Liver (tissue), 9 donors: ENCODE measurements around the gene FAM170B. TPM values are rescaled to one million over a fixed set of nuclear protein-coding genes. Genes with fewer than 3 reads are reported as not detected.

Source experiments
- DNase-seq: peaks from one replicate; pipeline ENCODE4 v3.0.0-alpha.2; 2017; ENCODE audit warnings: low spot score
- H3K27ac ChIP-seq, 2 donors: one replicate each; pipeline ENCODE4 v1.7.0; 2013; ENCODE audit warnings: inconsistent platforms in 2 of 2, low read length in 2 of 2, control low read depth in 1 of 2, low read depth in 1 of 2, mild to moderate bottlenecking in 1 of 2
- H3K27me3 ChIP-seq, 4 donors: one replicate each; pipeline versions ENCODE4 v1.6.1 to v1.7.0; 2013; ENCODE audit warnings: low read length in 3 of 4, inconsistent platforms in 1 of 4, mild to moderate bottlenecking in 1 of 4, moderate library complexity in 1 of 4; ENCODE audit not compliant: control insufficient read depth in 4 of 4, insufficient read depth in 4 of 4
- H3K36me3 ChIP-seq, 4 donors: one replicate each; pipeline versions ENCODE4 v1.6.1 to v1.7.0; 2013; ENCODE audit warnings: low read length in 3 of 4, mild to moderate bottlenecking in 3 of 4, low read depth in 1 of 4, moderate library complexity in 1 of 4; ENCODE audit not compliant: control insufficient read depth in 4 of 4, insufficient read depth in 3 of 4
- H3K4me1 ChIP-seq, 4 donors: one replicate each; pipeline versions ENCODE4 v1.6.1 to v1.7.0; 2013; ENCODE audit warnings: low read length in 3 of 4, mild to moderate bottlenecking in 3 of 4, moderate library complexity in 1 of 4; ENCODE audit not compliant: control insufficient read depth in 4 of 4, insufficient read depth in 4 of 4
- H3K4me3 ChIP-seq, 3 donors: one replicate each; pipeline versions ENCODE4 v1.6.1 to v1.7.0; 2013; ENCODE audit warnings: low read length in 3 of 3, control low read depth in 1 of 3, low read depth in 1 of 3, mild to moderate bottlenecking in 1 of 3
- H3K9ac ChIP-seq, 2 donors: one replicate each; pipeline ENCODE4 v1.7.0; 2013; ENCODE audit warnings: low read length in 2 of 2, mild to moderate bottlenecking in 2 of 2, moderate library complexity in 2 of 2, control low read depth in 1 of 2, low read depth in 1 of 2
- H3K9me3 ChIP-seq, 4 donors: one replicate each; pipeline versions ENCODE4 v1.6.1 to v1.7.0; 2013; ENCODE audit warnings: low read length in 3 of 4; ENCODE audit not compliant: control insufficient read depth in 4 of 4
- CTCF ChIP-seq: fragments of 150-350 bp; IDR thresholded peaks from 2 replicates; pipeline ENCODE4 v1.5.1; 2017; ENCODE audit warnings: improper control_type of control experiment, low read depth, low read length; ENCODE audit not compliant: missing input control
- EGR1 ChIP-seq, 2 donors: IDR thresholded peaks; 2 replicates each; pipeline ENCODE4 v1.6.1; 2016 to 2018; ENCODE audit warnings: antibody characterized with exemption in 2 of 2, low read depth in 2 of 2
- FOXA1 ChIP-seq: IDR thresholded peaks from 2 replicates; pipeline ENCODE4 v1.6.1; 2016; ENCODE audit warnings: antibody characterized with exemption
- FOXA2 ChIP-seq: IDR thresholded peaks from 2 replicates; pipeline ENCODE4 v1.6.1; 2016; ENCODE audit warnings: antibody characterized with exemption
- GABPA ChIP-seq, 2 donors: IDR thresholded peaks in 1 of 2; conservative IDR thresholded peaks in 1 of 2; 2 replicates each; pipeline ENCODE4 v1.6.1; 2016; ENCODE audit warnings: antibody characterized with exemption in 2 of 2, mild to moderate bottlenecking in 1 of 2, moderate library complexity in 1 of 2
- HNF4A ChIP-seq, 2 donors: conservative IDR thresholded peaks; 2 replicates each; pipeline ENCODE4 v1.6.1; 2016; ENCODE audit warnings: antibody characterized with exemption in 2 of 2, mild to moderate bottlenecking in 2 of 2
- HNF4G ChIP-seq: IDR thresholded peaks from 2 replicates; pipeline ENCODE4 v1.6.1; 2016; ENCODE audit warnings: antibody characterized with exemption
- JUND ChIP-seq, 2 donors: IDR thresholded peaks; 2 replicates each; pipeline ENCODE4 v1.6.1; 2016; ENCODE audit warnings: antibody characterized with exemption in 2 of 2
- NR2F2 ChIP-seq: IDR thresholded peaks from 2 replicates; pipeline ENCODE4 v1.6.1; 2016; ENCODE audit warnings: antibody characterized with exemption
- RAD21 ChIP-seq, 2 donors: IDR thresholded peaks; 2 replicates each; pipeline ENCODE4 v1.6.1; 2016; ENCODE audit warnings: antibody characterized with exemption in 2 of 2, mild to moderate bottlenecking in 2 of 2
- REST ChIP-seq: IDR thresholded peaks from 2 replicates; pipeline ENCODE4 v1.6.1; 2016; ENCODE audit warnings: antibody characterized with exemption, mild to moderate bottlenecking
- RXRA ChIP-seq, 2 donors: IDR thresholded peaks; 2 replicates each; pipeline ENCODE4 v1.6.1; 2017 to 2018; ENCODE audit warnings: antibody characterized with exemption in 2 of 2, mild to moderate bottlenecking in 1 of 2
- SP1 ChIP-seq: IDR thresholded peaks from 2 replicates; pipeline ENCODE4 v1.6.1; 2018; ENCODE audit warnings: antibody characterized with exemption, mild to moderate bottlenecking
- TAF1 ChIP-seq: conservative IDR thresholded peaks from 2 replicates; pipeline ENCODE4 v1.6.1; 2016; ENCODE audit warnings: antibody characterized with exemption, mild to moderate bottlenecking
- YY1 ChIP-seq: IDR thresholded peaks from 2 replicates; pipeline ENCODE4 v1.6.1; 2016; ENCODE audit warnings: antibody characterized with exemption, mild to moderate bottlenecking
- ZBTB33 ChIP-seq: IDR thresholded peaks from 2 replicates; pipeline ENCODE4 v1.6.1; 2016; ENCODE audit warnings: antibody characterized with exemption
- WGBS: extraction: QIAGEN DNeasy Blood & Tissue Kit; methylation state at CpG from one replicate; pipeline ENCODE4 v1.1.7; 2013; 5-methylcytosine and 5-hydroxymethylcytosine counted together
- polyA plus RNA-seq, 2 donors: library from polyadenylated mRNA; stranded (reverse) in 1 of 2; unstranded in 1 of 2; fragments of 200-250 nt in 1 of 2; fragments of >200 nt in 1 of 2; fragmentation: Nextera tagmentation in 1 of 2; extraction: Ambion mirVana in 1 of 2; gene quantifications; one replicate each; pipeline versions ENCODE4 v1.2.1 to v1.2.3, GENCODE V29; 2013 to 2015
- total RNA-seq, 2 donors: library from RNA; depleted of rRNA; stranded (reverse); fragments of >200 nt; gene quantifications; one replicate each; pipeline ENCODE4 v1.2.3, GENCODE V29; 2014
- TF ChIP-seq, protein P1 (sequence below): IDR thresholded peaks from 2 replicates; pipeline ENCODE4 v1.6.1; 2016; ENCODE audit warnings: antibody characterized with exemption
- TF ChIP-seq, protein P2 (sequence below): IDR thresholded peaks from 2 replicates; pipeline ENCODE4 v1.6.1; 2016; ENCODE audit warnings: antibody characterized with exemption
- donor health status: healthy.
- donor health status: healthy.
- donor health status: healthy.
- donor health status: healthy.
- donor health status: healthy.

FAM170B gene
- total and polyA plus RNA-seq, 4 donors: not detected

- Histone ChIP-seq H3K4me3 (no peak overlapping the region), H3K27ac (no peak overlapping the region), H3K4me1 (no peaks in the 10 kb centered on the region), H3K36me3 (no peaks in the 10 kb centered on the region), H3K27me3 (no peaks in the 10 kb centered on the region), H3K9me3 (no peaks in the 10 kb centered on the region), H3K9ac (no peak overlapping the region)
- WGBS: 84% methylated on average over 6 of the region's 6 CpGs
- no peak for TF ChIP-seq HNF4G
- TF ChIP-seq CTCF: no peak
- no peak for TF ChIP-seq NR2F2
- TF ChIP-seq REST: no peak
- no peak for DNase-seq
These were observed 20.8 kb upstream of the FAM170B start for GRCh38 chr10:49154641-49155040.

DNA sequence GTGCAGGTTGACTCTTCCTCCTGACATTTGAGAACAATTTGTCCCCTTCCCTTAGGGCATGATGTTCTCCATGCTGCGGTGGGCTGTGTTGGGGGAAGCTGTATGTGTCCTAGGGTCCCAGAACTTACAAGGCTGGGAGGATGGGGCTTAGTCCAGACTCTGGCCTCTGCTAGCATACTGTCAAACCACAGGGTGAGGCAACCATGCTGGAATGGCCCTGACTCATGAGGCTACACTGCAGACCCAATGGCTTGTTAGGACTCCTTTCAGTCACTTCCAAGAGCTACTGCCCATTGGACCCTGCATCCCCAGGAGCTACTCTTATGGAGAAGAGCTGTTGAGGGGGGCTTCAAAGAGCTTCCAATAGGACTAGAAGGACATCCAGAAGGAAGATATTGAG is 20.1 kb upstream of the FAM170B start:
- WGBS: 96% methylated on average over 1 of the region's 1 CpG
- Histone ChIP-seq H3K27ac (no peak overlapping the region), H3K9ac (no peak overlapping the region), H3K4me3 (no peak overlapping the region), H3K36me3 (no peaks in the 10 kb centered on the region), H3K27me3 (no peaks in the 10 kb centered on the region), H3K9me3 (no peaks in the 10 kb centered on the region), H3K4me1 (no peaks in the 10 kb centered on the region)
- TF ChIP-seq FOXA2 (no peak), RXRA (IDR thresholded peaks at IDR 0.05) (no peak), ZBTB33 (no peak), REST (no peak), NR2F2 (no peak), YY1 (no peak), GABPA (IDR thresholded peaks at IDR 0.05 in 1 of 2, conservative IDR thresholded peaks at IDR 0.05 in 1 of 2) (no peak), HNF4G (no peak), RAD21 (IDR thresholded peaks at IDR 0.05) (no peak), EGR1 (IDR thresholded peaks at IDR 0.05; ENCODE audit: low read depth in 2 of 2) (no peak), SP1 (no peak), CTCF (no peak), JUND (IDR thresholded peaks at IDR 0.05) (no peak), FOXA1 (no peak), TAF1 (no peak), HNF4A (conservative IDR thresholded peaks at IDR 0.05) (no peak)
- TF ChIP-seq, protein P1, sequence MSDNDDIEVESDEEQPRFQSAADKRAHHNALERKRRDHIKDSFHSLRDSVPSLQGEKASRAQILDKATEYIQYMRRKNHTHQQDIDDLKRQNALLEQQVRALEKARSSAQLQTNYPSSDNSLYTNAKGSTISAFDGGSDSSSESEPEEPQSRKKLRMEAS: no peak
- TF ChIP-seq, protein P2, sequence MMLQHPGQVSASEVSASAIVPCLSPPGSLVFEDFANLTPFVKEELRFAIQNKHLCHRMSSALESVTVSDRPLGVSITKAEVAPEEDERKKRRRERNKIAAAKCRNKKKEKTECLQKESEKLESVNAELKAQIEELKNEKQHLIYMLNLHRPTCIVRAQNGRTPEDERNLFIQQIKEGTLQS: no peak
- DNase-seq: no peak
